PFSK-1 (cell line): ENCODE results near the gene MYO3A.

Experiments used
- POLR2AphosphoS5 ChIP-seq: IDR thresholded peaks from 2 replicates; pipeline ENCODE4 v1.6.1; 2012; ENCODE audit warnings: low read depth, mild to moderate bottlenecking, control low read depth, low read length, moderate library complexity
- REST ChIP-seq, 2 experiments: IDR thresholded peaks; 2 replicates each; pipeline versions ENCODE4 v1.6.1 to v1.8.0; 2011 to 2012; ENCODE audit warnings: low read depth in 2 of 2, low read length in 2 of 2, control low read depth in 1 of 2, inconsistent platforms in 1 of 2, mild to moderate bottlenecking in 1 of 2, moderate library complexity in 1 of 2; ENCODE audit not compliant: insufficient read depth in 1 of 2
- TAF1 ChIP-seq: IDR thresholded peaks from 2 replicates; pipeline ENCODE4 v1.6.1; 2012; ENCODE audit warnings: low read length, control low read depth, borderline replicate concordance; ENCODE audit not compliant: insufficient read depth

DNA sequence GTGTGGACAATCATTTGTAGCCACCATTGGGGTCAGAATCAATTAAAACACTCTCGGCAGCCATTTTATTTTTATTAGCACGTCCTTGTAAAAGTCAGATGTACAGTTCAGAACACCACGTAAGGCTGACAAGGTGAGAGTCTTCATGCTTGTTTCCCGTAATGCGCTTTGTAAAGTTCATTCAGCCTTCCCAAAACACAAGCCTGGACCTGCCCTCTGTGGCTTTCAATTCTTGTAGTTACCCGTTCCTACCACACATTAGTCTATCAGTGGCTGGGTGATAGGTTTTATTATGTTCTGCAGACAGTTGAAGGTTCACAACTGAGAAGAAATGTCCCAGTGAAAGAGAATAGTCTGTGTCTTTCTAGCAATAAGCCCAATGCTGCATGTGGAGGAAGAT, 317.9 kb downstream of the MYO3A start:
- no peak for TF ChIP-seq POLR2AphosphoS5
- no peak for TF ChIP-seq TAF1
- no peak for TF ChIP-seq REST (IDR thresholded peaks at IDR 0.05; ENCODE audit: insufficient read depth in 1 of 2, low read depth in 2 of 2, low read length in 2 of 2)
